Right atrium auricular region (tissue), 2 donors: ENCODE data around the gene FBXO33. TPM values are rescaled to one million over a fixed set of nuclear protein-coding genes. Genes with fewer than 3 reads are reported as not detected.

Experiments
- DNase-seq: peaks from one replicate; pipeline ENCODE4 v3.0.0-alpha.2; 2019; ENCODE audit warnings: low spot score
- H3K27ac ChIP-seq, 2 donors: fragments of 200-600 bp; sonication (generic); 1 replicate in 1 of 2; 2 replicates in 1 of 2; pipeline ENCODE4 v1.5.1; 2016 to 2019
- H3K27me3 ChIP-seq, 2 donors: fragments of 200-600 bp; sonication (generic); one replicate each; pipeline versions ENCODE4 v1.5.1 to v1.6.0; 2017 to 2019
- H3K36me3 ChIP-seq: fragments of 200-600 bp; sonication (generic); one replicate; pipeline ENCODE4 v1.5.1; 2016
- H3K4me1 ChIP-seq, 2 donors: fragments of 200-600 bp; sonication (generic); one replicate each; pipeline versions ENCODE4 v1.5.1 to v1.6.0; 2017 to 2019
- H3K4me3 ChIP-seq, 2 donors: fragments of 200-600 bp; sonication (generic); 1 replicate in 1 of 2; 2 replicates in 1 of 2; pipeline ENCODE4 v1.5.1; 2017 to 2019; ENCODE audit warnings: mild to moderate bottlenecking in 1 of 2, moderate library complexity in 1 of 2
- H3K9me3 ChIP-seq, 2 donors: fragments of 200-600 bp; sonication (generic); one replicate each; pipeline ENCODE4 v1.5.1; 2019
- total RNA-seq, 2 donors: library from RNA; depleted of rRNA; stranded (reverse); fragments of >200 nt; gene quantifications; one replicate each; pipeline ENCODE4 v1.1.0, GENCODE V29; 2016
- TF ChIP-seq, protein P1 (sequence below), 2 donors: fragments of 200-600 bp; sonication (generic); IDR thresholded peaks; one replicate each; pipeline ENCODE4 v1.5.1; 2019; ENCODE audit warnings: antibody characterized with exemption in 2 of 2

FBXO33 gene
- total RNA-seq, 2 donors from 2014 or later: 6.6 to 9.2 TPM

- TF ChIP-seq, protein P1, sequence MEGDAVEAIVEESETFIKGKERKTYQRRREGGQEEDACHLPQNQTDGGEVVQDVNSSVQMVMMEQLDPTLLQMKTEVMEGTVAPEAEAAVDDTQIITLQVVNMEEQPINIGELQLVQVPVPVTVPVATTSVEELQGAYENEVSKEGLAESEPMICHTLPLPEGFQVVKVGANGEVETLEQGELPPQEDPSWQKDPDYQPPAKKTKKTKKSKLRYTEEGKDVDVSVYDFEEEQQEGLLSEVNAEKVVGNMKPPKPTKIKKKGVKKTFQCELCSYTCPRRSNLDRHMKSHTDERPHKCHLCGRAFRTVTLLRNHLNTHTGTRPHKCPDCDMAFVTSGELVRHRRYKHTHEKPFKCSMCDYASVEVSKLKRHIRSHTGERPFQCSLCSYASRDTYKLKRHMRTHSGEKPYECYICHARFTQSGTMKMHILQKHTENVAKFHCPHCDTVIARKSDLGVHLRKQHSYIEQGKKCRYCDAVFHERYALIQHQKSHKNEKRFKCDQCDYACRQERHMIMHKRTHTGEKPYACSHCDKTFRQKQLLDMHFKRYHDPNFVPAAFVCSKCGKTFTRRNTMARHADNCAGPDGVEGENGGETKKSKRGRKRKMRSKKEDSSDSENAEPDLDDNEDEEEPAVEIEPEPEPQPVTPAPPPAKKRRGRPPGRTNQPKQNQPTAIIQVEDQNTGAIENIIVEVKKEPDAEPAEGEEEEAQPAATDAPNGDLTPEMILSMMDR (IDR thresholded peaks at IDR 0.05): no peak
- Histone ChIP-seq H3K4me1 (peaks cover 0 to 52% of the 10 kb centered on the region in 2 donors), H3K4me3 (no peak overlapping the region), H3K27ac (no peak overlapping the region), H3K36me3 (no peaks in the 10 kb centered on the region), H3K9me3 (no peaks in the 10 kb centered on the region), H3K27me3 (no peaks in the 10 kb centered on the region)
- no peak for DNase-seq
These were observed 4.1 kb downstream of the FBXO33 start for GRCh38 chr14:39428118-39428517.

- Histone ChIP-seq H3K36me3 (no peaks in the 10 kb centered on the region), H3K4me1 (peaks cover 0 to 62% of the 10 kb centered on the region in 2 donors), H3K4me3 (no peak overlapping the region), H3K9me3 (no peaks in the 10 kb centered on the region), H3K27me3 (no peaks in the 10 kb centered on the region), H3K27ac (no peak overlapping the region)
- TF ChIP-seq, protein P1 (IDR thresholded peaks at IDR 0.05): peak in 1 of 2 donors; percentile 44
- no peak for DNase-seq
These were observed 5.6 kb downstream of the FBXO33 start for GRCh38 chr14:39426605-39427004.

- Histone ChIP-seq H3K27ac (no peak overlapping the region), H3K36me3 (no peaks in the 10 kb centered on the region), H3K9me3 (no peaks in the 10 kb centered on the region), H3K4me3 (no peak overlapping the region), H3K4me1 (peaks cover 0 to 61% of the 10 kb centered on the region in 2 donors), H3K27me3 (no peaks in the 10 kb centered on the region)
- DNase-seq: no peak
- TF ChIP-seq, protein P1 (IDR thresholded peaks at IDR 0.05): no peak
These were observed 6.3 kb downstream of the FBXO33 start for GRCh38 chr14:39425947-39426346.

- H3K36me3 ChIP-seq: no peaks in the 10 kb centered on the region
- no peak overlapping the region for H3K27ac ChIP-seq
- H3K9me3 ChIP-seq: no peaks in the 10 kb centered on the region
- peaks cover 0 to 41% of the 10 kb centered on the region in 2 donors for H3K4me1 ChIP-seq
- no peak for DNase-seq
- TF ChIP-seq, protein P1 (IDR thresholded peaks at IDR 0.05): no peak
- no peaks in the 10 kb centered on the region for H3K27me3 ChIP-seq
- H3K4me3 ChIP-seq: no peak overlapping the region
These were observed 8.4 kb downstream of the FBXO33 start for GRCh38 chr14:39423793-39424192.

- Histone ChIP-seq H3K9me3 (no peaks in the 10 kb centered on the region), H3K4me1 (peaks cover 0 to 34% of the 10 kb centered on the region in 2 donors), H3K27me3 (no peaks in the 10 kb centered on the region), H3K36me3 (no peaks in the 10 kb centered on the region), H3K27ac (no peak overlapping the region), H3K4me3 (no peak overlapping the region)
- TF ChIP-seq, protein P1 (IDR thresholded peaks at IDR 0.05): no peak
- DNase-seq: no peak
These were observed 10.0 kb downstream of the FBXO33 start for GRCh38 chr14:39422243-39422642.

DNA sequence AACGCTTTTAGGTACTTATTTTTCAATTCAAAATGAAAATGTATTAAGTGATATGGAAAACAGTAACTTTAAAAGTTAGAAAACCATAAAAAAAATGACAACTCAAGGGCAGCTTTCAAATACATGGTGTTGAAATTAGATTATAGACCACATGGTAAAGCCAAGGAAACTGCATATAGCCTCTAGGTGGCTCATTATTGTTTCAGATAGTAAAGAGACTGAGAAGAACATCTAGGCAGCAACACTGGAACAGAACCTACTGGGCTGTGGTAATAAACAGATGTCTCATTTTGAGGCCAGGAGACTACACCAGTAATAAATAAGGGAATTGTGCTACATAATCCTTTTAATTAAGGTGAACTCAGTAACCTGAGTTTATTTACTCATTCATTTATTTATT, 13.0 kb downstream of the FBXO33 start:
- Histone ChIP-seq H3K4me3 (no peak overlapping the region), H3K27me3 (no peaks in the 10 kb centered on the region), H3K36me3 (no peaks in the 10 kb centered on the region), H3K4me1 (peaks cover 0 to 20% of the 10 kb centered on the region in 2 donors), H3K9me3 (peaks cover 0 to 17% of the 10 kb centered on the region in 2 donors), H3K27ac (no peak overlapping the region)
- TF ChIP-seq, protein P1 (IDR thresholded peaks at IDR 0.05): no peak
- no peak for DNase-seq
